ENCODE measurements around the gene SLC1A2.

Gene SLC1A2

GRCh38 chr11:35343033-35343598, 76.2 kb downstream of the SLC1A2 start:
- no peak for DNase-seq
- no peaks in the 10 kb centered on the region for H3K36me3 ChIP-seq
- no peak for TF ChIP-seq CTCF (IDR thresholded peaks at IDR 0.05)
- no peak overlapping the region for H3K27ac ChIP-seq
- no peak overlapping the region for H3K4me3 ChIP-seq
- no peaks in the 10 kb centered on the region for H3K9me3 ChIP-seq
- intact Hi-C loops (cut with DNase I; ENCODE audit: low total_unique reads), result no loop called here
- H3K27me3 ChIP-seq, result no peaks in the 10 kb centered on the region
- peaks cover 0 to 12% (median 0%) of the 10 kb centered on the region in 4 donors for H3K4me1 ChIP-seq

- H3K27ac ChIP-seq, result no peak overlapping the region
- DNase-seq, result no peak
- TF ChIP-seq CTCF (IDR thresholded peaks at IDR 0.05), result no peak
- no peak overlapping the region for H3K4me3 ChIP-seq
- no peaks in the 10 kb centered on the region for H3K36me3 ChIP-seq
- H3K4me1 ChIP-seq, result peaks cover 0 to 16% (median 0%) of the 10 kb centered on the region in 4 donors
- H3K27me3 ChIP-seq, result no peaks in the 10 kb centered on the region
- intact Hi-C loops (cut with DNase I; ENCODE audit: low total_unique reads), result no loop called here
- H3K9me3 ChIP-seq, result no peaks in the 10 kb centered on the region
These were observed 78.6 kb downstream of the SLC1A2 start for GRCh38 chr11:35340715-35341114.

DNA sequence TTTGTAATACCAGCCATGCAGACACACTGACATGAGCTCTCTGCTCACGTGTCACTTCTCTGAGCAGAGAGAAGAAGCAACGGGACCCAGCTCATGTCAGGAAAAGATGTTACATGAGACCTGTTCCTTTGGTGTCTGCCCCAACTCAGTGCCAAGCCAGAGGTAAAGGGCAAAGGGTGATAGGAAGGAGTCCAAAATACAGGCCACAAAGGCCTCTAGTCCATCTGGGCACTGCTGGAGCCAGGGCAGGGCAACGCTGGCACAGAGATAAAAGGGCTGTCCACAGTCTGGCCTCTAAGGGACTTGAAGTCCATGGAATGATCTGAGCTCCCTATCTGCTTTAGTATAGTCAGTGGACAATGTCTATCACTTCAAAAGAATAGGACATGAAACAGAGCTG, 79.3 kb downstream of the SLC1A2 start:
- no peak for DNase-seq
- Histone ChIP-seq H3K4me1 (peaks cover 0 to 15% (median 0%) of the 10 kb centered on the region in 4 donors), H3K27me3 (no peaks in the 10 kb centered on the region), H3K36me3 (no peaks in the 10 kb centered on the region), H3K4me3 (no peak overlapping the region), H3K9me3 (no peaks in the 10 kb centered on the region), H3K27ac (no peak overlapping the region)
- no peak for TF ChIP-seq CTCF (IDR thresholded peaks at IDR 0.05)
- intact Hi-C loops (cut with DNase I; ENCODE audit: low total_unique reads), result no loop called here

DNA sequence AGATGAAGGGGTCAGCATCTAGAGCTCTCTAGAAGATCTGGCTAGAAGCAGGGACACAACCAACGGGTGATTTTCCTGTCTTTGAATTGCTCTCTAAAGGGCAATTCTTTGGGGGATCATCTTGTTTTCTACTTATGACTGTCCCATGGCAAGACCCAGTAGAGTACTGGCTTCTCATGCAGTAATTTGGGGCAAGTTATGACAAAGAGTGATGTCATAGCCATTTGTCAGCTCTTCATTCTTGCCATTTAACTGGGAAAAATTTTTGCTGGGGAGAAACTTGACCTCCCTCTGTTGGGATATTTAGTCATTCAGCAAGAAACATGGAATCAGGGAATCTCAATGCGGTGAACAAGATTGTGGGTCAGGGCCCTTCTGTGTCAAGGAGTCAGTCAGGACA, 80.4 kb downstream of the SLC1A2 start:
- Histone ChIP-seq H3K27ac (no peak overlapping the region), H3K4me1 (peaks cover 0 to 9% (median 0%) of the 10 kb centered on the region in 4 donors), H3K27me3 (no peaks in the 10 kb centered on the region), H3K4me3 (no peak overlapping the region), H3K36me3 (no peaks in the 10 kb centered on the region), H3K9me3 (no peaks in the 10 kb centered on the region)
- no peak for TF ChIP-seq CTCF (IDR thresholded peaks at IDR 0.05)
- no peak for DNase-seq
- intact Hi-C loops (cut with DNase I; ENCODE audit: low total_unique reads), result no loop called here

- no peak for TF ChIP-seq CTCF (IDR thresholded peaks at IDR 0.05)
- no peaks in the 10 kb centered on the region for H3K9me3 ChIP-seq
- peaks cover 0 to 9% (median 0%) of the 10 kb centered on the region in 4 donors for H3K4me1 ChIP-seq
- DNase-seq, result no peak
- H3K4me3 ChIP-seq, result no peak overlapping the region
- no peaks in the 10 kb centered on the region for H3K36me3 ChIP-seq
- no peak overlapping the region for H3K27ac ChIP-seq
- H3K27me3 ChIP-seq, result no peaks in the 10 kb centered on the region
- intact Hi-C loops (cut with DNase I; ENCODE audit: low total_unique reads), result no loop called here
These were observed 81.4 kb downstream of the SLC1A2 start for GRCh38 chr11:35337914-35338305.

Data from tibial artery (tissue), 4 donors.